Tibial nerve (tissue), 4 donors: Measurements from ENCODE around the gene MT1E.

ENCODE experiments used
- CTCF ChIP-seq, 5 experiments: fragments of 200-600 bp in 3 of 5; fragments of 450-650 bp in 2 of 5; sonication (generic) in 3 of 5; IDR thresholded peaks; one replicate each; pipeline ENCODE4 v1.5.1; 2016 to 2019; ENCODE audit warnings: antibody characterized with exemption in 5 of 5, mild to moderate bottlenecking in 3 of 5, moderate library complexity in 2 of 5
- EP300 ChIP-seq, 2 donors: sonication (generic); formaldehyde crosslinking; IDR thresholded peaks; one replicate each; pipeline ENCODE4 v1.6.1; 2017; ENCODE audit warnings: antibody characterized with exemption in 2 of 2, mild to moderate bottlenecking in 1 of 2

- no peak for TF ChIP-seq CTCF (IDR thresholded peaks at IDR 0.05)
- no peak for TF ChIP-seq EP300 (IDR thresholded peaks at IDR 0.05)
Measured at GRCh38 chr16:56608876-56609462, 16.6 kb upstream of the MT1E start.
